Suppressor macrophage treated with lipopolysaccharide for 1 hour (primary cell): Measurements from ENCODE around the gene SENP2.
"Not testable (repeated sequence)": the region's sequence is repeated elsewhere in the genome, so short reads cannot be mapped to it uniquely, and the experiment has no call there.

Experiments
- DNase-seq, 3 donors: peaks; one replicate each; pipeline ENCODE4 v3.0.0-alpha.2; 2020 to 2022

SENP2 gene

DNA sequence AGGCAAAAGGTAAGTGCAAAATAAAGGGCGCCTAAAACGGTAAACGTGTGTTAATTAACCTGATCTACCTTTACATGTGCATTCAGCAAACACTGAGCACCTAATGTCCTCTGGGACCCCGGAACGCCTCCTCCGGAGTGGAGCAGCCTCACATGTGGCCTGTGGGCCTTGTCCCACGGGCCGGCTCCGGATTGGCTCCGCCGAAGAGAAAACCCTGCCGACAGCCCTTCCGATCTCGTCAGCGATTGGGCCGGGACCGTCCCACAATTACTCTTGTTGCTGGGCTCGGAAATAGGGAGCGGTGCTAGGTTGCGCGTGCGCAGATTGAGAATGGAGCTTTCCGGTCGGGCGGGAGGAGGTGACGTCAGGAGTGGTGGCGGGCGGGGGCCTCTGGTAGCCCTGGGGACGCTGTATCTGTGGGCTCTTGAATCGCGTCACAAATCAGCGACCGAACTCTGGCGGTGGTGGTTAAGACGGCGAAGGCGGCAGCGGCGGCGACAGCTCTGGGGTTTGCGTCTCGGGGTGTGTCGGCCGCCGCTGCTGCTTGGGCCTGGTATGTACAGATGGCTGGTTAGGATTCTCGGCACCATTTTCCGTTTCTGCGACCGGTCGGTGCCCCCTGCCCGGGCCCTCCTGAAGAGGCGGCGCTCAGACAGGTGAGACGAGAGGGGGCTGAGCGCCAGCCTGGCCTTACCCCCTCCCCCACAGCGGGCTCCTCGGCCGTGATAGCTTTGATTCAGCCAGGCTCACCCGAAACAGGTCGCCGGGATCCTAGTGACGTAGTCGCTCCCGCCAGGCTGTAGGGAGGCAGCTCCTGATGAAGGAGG lies at the start of gene SENP2:
TSS of gene SENP2 (plus strand) at position 437 of the 827 bp plus-strand sequence. CDS start at position 556, 119 bp downstream.
- peak; percentile 99 to 100 (median 100) for DNase-seq

DNA sequence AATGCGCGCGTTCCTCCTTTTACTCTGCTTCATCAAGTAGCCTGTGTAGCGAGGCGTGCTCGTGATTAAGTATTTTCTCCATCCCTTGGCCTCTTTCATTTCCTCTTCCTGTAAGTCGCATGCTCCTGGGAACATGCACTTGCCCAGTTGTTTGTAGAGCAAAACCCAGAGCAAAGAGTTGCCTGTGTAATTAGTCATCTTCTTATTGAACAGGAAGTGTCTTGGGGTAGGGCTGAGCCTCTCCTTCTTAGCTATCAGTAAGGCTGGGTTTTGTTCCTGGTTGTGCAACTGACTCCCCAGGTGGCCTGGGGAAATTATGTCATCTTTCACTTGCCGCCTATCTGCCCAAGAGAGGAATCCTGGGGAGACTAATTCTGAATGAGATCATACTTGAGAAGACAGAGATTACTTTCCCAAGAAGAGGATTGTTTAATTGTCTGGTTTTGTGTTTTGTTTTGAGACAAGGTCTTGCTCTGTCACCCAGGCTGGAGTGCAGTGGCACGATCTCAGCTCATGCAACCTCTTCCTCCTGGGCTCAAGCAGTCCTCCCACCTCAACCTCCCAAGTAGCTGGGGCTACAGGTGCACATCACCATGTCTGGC lies 48.6 kb upstream of the SENP2 start:
- DNase-seq, result peak; percentile 81 to 93 (median 86)

DNA sequence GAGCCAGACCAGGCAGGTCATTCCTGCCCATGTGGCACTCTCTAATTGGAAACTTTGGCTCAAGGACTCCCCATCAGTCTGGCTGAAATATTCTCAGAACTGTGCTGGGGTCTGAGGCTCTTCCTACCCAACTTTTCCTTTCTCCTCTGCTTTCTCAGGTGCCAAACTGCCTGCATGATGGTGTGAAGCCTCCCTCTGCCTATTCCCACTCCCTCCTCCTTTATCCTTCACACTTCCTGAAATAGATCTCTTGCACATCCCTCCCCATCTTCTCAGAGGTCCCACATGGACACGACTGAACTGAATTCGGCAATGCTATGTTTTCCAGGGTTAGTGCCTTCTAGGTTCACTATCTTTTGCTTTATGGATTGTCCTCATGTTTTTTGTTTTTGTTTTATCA lies 46.2 kb upstream of the SENP2 start:
- no peak for DNase-seq

DNA sequence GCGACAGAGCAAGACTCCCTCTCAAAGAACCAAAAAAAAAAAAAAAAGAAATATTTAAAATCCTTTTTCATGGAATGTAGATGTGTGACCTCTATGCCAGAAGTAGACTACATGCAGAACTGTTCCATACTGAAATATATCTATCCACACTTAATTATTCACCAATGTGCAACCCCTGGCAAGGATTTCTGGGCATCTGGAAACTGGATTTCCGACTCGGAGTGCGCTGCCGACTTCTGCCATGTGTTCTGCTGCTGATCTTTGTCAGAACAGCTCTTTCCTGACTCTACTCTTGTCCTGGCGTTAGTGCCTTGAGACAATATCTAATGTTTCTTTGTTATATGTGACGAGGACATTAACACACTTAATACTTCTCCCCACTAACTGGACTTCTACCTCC lies 45.4 kb upstream of the SENP2 start:
- no peak for DNase-seq

DNA sequence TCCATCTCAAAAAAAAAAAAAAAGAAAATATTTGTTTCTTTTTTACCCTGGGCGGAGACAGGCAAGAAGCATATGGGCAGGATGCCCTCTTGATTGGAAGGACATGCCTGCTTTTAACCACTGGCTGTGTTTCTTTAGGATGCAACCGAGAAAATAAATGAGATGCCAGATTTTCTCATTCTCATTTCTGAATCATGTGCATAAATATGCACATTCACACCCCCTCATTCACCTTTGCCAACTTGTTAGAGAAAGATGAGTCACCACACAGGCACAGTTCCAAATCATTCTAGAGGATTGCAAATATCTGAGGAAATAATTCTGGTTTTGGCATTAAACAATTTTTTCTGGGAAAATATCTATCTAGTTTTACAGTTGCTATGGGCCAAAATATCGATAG lies 37.0 kb upstream of the SENP2 start:
- peak in 1 of 3 donors; percentile 17 for DNase-seq

DNA sequence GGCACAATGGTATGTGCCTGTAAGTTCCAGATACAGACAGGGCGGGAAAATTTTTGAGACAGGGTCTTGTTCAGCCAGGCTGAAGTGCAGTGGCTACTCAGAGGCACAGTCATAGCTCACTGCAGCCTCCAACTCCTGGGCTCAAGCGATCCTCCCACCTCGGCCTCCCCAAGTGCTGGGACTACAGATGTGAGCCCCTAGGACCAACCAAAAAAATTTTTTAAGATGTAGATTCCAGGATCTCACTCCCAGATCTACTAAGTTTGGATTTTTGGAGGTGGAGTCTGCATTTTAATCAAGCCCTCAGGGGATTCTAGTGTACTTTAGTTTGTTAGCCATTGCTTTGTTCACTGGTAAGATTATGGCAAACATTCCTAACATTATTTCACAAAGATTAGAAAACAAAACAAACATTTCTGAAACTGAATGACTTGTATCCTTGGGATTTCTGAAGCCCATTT lies 36.4 kb upstream of the SENP2 start:
- no peak for DNase-seq

DNA sequence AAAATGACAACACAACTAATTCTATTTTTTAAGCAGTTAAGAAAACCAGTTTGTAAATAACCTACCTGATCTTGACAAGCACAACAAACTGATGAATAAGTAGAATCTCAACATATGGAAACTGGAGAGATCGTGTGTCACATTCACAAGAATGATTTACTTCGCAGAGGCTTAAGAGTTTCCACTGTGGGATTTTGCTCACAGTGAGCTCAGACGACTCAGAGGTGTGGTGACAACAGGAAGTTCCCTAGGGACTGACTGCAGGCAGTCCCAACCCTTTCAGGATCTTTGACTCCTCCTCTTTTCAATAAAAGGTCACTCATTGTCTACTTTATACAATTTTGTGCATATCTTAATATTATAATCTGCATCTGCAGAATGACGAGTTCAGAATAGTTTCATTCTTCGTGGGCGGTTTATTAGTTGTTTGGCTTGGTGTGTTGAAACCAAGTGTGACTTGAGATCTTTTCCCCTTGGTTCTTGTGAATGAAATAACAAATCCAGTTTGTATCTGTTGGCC lies 33.7 kb upstream of the SENP2 start, which contains the start of gene LIPH:
TSS of gene LIPH (minus strand) at position 231 of the 520 bp plus-strand sequence. CDS start at position 114, 117 bp downstream.
- peak; percentile 48 to 64 (median 49) for DNase-seq

DNA sequence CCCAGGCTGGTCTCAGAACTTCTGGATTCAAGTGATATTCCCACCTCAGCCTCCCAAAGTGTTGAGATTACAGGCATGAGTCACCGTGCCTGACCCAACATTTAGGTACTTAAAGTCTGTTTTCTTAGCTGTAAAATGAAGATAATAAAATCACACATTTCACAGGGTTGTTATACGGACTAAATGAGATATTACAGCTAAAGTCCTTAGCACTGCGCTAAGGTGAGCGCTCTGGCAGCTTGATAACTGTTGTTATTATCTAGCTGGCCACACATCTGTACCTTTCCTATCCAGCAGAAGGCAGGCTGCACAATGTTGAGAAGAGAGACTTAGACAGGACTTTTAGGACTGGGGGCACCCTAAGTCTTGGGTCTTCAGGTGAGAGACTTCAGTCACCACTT lies 31.0 kb upstream of the SENP2 start:
- DNase-seq, result no peak

DNA sequence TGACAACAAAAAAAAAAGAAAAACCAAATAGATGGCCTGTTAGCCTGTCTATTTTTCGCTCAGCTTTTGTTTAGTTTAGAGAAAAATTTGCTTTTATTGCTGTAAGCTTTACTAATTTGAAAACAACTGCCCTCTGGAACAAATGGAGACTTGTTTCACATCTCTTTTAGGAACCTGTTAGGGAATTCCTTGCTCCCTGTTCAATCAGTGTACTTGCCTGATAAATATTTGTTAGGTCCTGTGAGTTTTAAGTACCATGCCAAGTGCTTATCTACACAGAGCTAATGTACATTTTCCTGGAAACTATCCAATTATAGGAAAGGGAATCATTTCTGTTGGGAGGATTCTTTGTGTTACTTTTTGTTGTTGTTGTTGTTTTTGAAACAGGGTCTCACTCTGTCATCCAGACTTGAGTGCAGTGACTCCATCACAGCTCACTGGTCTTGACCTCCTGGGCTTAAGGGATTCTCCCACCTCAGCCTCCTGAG lies 30.2 kb upstream of the SENP2 start:
- no peak for DNase-seq

DNA sequence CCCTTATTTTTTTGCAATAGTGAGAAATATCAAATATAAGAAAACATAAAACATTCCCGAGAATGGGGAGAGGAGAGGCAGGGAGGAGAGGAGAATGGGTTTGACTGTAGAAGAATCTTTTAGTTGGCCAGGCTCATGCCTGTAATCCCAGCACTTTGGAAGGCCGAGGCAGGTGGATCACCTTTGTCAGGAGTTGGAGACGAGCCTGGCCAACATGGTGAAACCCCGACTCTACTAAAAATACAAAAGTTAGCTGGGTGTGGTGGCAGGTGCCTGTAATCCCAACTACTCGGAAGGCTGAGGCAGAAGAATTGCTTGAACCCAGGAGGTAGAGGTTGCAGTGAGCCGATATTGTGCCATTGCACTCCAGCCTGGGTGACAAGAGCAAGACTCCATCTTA lies 29.5 kb upstream of the SENP2 start:
- not testable (repeated sequence) for DNase-seq

DNA sequence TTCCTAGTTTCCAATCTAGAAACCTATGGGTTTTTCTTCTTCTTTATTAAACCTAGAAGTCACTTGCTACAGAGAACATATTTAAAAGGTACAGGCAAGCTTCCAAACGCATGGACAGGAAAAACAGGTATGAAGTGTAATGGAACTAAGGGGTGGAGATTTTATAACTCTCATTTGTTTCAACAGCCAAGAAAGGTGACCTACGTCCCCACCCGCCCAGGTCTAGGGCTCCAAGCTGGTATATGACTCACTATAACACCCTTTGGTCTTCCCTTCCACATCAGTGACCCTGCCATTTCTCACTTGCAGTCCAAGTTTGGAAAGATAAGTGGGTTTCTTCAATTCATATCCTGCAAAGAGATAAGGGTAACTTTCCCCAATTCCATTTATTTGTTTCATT lies 27.7 kb upstream of the SENP2 start:
- no peak for DNase-seq

DNA sequence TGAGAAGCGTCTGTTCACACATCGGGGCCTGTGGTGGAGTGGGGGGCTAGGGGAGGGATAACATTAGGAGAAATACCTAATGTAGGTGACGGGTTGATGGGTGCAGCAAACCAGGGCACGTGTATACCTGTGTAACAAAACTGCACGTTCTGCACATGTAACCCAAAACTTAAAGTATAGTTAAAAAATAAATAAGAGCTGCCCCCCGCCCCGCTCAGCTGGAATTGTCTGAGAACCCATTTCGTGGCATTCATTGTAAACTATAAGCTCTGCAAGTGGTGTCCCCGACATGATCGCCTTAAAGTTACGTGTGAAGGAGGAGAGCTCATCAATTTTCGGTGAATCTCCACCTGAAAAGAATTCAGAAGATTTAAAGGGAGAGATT lies 26.4 kb upstream of the SENP2 start:
- no peak for DNase-seq

DNA sequence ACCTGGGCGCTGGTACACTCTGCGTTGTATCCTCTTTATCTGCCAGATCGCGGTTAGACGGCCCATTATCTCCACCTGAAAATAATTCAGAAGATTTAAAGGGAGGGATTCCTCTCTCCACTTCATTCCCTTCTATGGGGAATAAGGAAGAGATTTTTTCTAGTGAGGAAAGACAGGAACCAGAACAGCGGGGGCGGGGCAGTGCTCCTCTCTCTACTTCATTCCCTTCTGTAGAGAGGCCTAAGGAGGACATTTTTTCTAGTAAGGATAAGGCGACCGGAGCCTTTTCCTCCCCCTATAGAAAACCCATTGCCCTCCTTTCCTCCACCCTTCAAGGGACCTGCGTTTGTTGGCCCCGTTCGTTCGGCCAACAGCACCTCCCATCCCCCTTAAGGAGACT lies 25.4 kb upstream of the SENP2 start:
- DNase-seq, result peak in 1 of 3 donors; percentile 24

DNA sequence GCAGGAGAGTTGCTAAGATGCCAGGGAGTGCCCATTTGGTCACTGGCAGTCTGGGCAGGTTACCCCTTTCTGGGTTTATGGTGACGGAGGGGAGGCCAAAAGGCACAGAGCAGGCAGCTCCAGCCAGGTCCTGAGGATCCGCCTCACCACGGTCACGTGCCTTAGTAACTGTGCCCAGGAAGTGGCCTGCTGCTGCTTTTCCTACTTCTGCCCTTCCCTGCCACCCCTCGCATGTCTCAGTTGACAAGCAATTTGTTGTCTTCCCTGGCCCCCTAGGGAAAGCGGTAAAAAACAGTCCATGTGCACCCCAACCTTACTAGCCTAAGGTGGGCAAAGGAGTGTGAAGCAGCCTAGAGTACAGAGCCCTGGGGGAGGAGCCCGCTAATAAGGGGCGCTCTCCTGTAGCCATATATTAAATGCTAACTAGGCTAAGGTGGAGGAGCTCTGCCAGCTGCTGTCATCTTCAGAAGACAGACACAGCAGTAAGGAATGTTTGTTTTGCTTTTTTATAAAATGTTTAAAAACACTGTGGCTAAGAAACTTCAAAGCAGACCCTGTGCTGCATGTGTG lies 24.6 kb upstream of the SENP2 start:
- peak in 2 of 3 donors; percentile 24 to 34 for DNase-seq

DNA sequence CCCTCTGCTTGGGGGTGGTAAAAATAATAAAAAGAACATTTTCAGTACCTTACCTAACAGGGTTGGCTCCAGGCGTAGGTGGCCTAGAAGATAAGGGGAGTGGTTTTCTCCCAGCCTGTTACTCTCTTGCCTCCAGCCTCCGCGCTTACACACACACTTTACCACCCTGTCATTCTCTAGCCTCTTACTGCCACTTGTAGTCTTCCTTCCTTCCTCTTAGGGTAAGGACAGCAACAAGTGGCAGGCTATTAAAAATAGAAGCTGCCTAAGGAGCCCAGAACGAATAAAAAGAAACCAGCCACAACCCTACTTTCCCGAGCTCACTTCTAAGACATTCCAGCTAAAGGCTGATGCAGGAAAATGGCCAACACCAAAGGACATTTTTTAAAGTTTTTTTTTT lies 24.1 kb upstream of the SENP2 start:
- peak in 1 of 3 donors; percentile 16 for DNase-seq

DNA sequence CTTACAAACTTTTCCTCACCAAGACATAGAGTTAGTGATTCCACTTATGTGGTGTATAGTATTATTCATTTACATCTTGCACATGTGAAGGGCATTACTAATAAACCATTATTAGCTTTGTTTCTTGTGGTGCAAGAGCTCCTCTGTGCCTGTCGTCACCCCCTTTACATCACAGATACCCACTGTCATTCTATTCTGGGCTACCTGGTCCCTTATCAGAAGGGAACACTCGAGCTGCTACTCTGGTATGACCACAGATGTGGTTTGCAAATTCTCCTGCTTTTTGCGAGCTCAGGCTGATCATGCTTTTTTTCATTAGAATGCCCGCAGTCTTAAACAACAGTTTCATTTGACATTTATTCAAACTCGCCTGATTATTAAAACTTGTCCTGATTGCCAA lies 13.9 kb upstream of the SENP2 start:
- no peak for DNase-seq

DNA sequence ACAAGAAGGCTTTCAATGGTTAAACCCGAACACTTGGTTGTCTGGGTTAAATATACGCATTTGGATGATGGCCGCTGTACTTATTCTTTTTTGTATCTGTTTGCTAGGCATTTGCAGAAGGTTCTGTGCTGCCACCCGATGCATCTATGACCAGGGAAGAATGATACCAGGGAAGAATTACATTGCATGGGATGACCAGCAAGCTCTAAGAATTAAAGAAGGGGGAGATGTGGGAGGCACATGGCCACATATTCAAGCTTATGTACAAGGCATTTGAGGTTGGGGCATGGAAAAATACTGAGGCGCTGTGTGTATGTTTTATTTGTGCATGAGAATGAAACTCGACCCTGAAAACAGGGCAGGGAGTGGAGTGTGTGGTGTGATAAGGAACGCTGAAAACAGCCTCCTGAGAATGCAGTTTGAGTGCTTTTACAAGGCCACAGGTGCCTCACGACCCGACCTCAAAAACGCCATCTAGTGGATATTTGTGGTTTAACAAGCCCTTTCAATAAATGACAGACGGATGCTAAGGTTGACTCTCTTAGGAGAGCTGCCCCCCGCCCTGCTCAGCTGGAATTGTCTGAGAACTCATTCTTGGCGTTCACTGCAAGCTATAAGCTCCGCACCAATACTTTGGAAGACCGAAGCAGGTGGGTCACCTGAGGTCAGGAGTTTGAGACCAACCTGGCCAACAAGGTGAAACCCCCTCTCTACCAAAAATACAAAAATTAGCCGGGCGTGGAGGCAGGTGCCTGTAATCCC lies 10.8 kb upstream of the SENP2 start:
- DNase-seq, result peak; percentile 65 to 74 (median 67)

DNA sequence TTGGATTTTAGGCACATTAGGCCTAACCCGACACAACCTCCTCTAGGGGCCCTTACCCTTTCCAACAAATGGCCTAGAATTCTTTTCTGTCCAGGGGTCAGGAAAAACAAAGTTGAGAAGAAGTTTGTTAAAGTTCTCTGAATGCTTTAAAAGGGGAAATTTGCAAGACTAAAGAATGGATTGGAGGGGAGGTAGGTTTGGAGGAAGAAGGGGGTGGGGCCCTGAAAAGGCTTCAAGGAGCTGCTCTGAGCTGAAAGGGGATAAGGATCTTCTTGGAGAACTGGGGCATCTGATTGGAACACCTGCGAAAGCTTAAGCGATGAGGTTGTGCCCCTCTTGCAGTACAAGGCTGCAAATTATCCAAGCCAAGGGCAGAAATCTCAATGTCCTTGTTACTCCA lies 3.9 kb upstream of the SENP2 start:
- no peak for DNase-seq

DNA sequence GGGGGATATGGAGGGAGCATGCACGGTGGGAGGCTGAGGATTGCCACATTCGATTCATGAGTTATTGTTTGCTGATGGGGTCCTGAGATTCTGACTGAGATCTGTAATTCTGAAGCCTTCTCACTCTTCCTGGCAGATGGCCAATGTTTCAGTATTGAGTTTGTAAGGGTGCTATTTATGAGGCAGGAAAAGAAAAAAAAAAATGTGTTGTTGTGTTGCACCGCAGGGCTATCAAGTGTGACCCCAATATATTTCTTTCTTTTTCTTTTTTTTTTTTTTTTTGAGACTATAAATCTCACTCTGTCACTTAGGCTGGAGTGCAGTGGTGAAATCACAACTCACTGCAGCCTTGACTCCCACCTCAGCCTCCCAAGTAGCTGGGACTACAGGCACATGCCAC lies 3.2 kb upstream of the SENP2 start:
- DNase-seq, result no peak

DNA sequence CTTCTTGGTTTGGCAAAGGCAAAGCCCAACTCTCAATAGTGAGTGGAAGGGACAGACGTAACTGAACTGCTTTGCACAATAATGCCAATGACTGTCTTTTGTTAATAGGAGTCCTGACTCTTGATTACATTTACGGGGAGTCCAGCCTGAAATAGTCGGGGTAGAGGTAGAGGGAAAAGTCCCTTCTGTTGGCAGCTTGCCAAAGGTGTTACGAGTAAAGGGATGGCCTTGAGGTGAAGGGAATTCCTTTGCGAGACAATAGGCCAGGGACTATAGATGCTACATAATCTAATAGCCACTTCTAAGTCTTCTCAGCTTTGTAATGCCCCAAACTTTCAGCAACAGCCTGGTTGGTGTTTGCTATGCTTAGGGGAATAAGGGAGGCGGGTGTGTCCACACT lies 2.2 kb upstream of the SENP2 start:
- DNase-seq, result no peak

DNA sequence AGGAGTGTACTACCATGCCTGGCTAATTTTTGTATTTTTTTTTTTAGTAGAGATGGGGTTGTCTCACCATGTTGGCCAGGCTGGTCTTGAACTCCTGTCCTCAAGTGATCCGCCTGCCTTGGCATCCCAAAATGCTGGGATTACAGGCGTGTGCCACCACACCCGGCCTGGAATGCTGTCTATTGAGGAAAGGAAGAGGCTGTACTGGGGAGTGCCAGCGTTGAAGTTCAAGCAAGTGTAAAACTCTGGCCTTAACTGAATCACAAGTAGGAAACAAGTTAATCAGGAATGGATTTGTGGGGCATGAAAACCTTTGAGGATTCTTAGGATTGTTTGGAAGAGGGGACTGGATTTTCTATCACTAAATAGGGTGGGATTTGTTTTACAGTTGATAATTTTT lies 1.4 kb upstream of the SENP2 start:
- DNase-seq, result no peak

DNA sequence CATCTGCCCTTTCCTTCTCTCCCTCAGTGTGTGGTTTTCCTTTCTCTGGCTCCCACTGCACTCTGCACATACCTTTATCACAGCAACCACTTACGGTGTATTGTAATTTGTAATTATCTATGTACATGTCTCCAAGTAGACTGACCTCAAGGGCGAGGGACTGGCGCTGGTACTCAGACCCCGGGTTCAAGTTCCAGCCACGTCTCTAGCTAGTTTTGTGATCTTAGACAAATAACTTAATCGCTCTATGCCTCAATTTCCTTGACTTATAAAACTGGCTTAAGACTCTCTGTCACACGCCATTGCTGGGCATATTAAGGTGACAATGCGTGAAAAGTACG lies 607 bp upstream of the SENP2 start:
- no peak for DNase-seq

DNA sequence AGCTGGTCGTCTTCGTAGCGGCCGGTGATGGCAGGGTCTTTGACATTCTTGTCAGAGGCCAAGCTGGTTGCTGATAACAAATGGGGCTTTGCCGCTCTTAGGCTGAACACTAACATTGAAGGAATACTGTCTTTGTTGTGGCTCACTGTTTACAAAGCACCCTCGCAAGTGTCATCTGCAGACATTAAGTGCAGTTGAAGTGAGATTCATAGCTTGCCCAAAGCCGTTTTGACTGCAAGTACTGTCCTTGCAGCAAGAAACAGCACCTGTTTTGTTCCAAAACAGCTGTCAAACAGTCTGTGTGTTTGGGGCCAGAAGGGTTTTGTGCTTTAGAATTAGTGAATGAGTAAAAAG lies 568 bp downstream of the SENP2 start:
- no peak for DNase-seq
